Gastrocnemius medialis (tissue), 4 donors: ENCODE data around the gene TMEM59L. TPM values are rescaled to one million over a fixed set of nuclear protein-coding genes. Genes with fewer than 3 reads are reported as not detected.

Experiments used
- ATAC-seq, 2 donors: fragments of 150-250 bp; one replicate each; pipeline ENCODE4 v1.9.1; 2016
- DNase-seq, 2 donors: peaks; one replicate each; pipeline ENCODE4 v3.0.0-alpha.2; 2019
- H3K27ac ChIP-seq, 4 donors: fragments of 200-600 bp; sonication (generic); 1 replicate in 1 of 4; 2 replicates in 3 of 4; pipeline ENCODE4 v1.5.1; 2016 to 2018; ENCODE audit warnings: mild to moderate bottlenecking in 2 of 4, moderate library complexity in 1 of 4
- H3K27me3 ChIP-seq, 3 donors: fragments of 200-600 bp; sonication (generic) in 2 of 3; 1 replicate in 1 of 3; 2 replicates in 2 of 3; pipeline versions ENCODE4 v1.5.1 to v1.6.0; 2016 to 2019; ENCODE audit warnings: mild to moderate bottlenecking in 1 of 3, moderate library complexity in 1 of 3
- H3K36me3 ChIP-seq, 2 donors: fragments of 200-600 bp; sonication (generic) in 1 of 2; one replicate each; pipeline ENCODE4 v1.5.1; 2017 to 2018
- H3K4me1 ChIP-seq, 2 donors: fragments of 200-600 bp; sonication (generic) in 1 of 2; one replicate each; pipeline ENCODE4 v1.5.1; 2016 to 2017; ENCODE audit warnings: mild to moderate bottlenecking in 2 of 2
- H3K4me3 ChIP-seq, 4 donors: fragments of 200-600 bp; sonication (generic) in 3 of 4; 1 replicate in 1 of 4; 2 replicates in 3 of 4; pipeline ENCODE4 v1.5.1; 2016 to 2019; ENCODE audit warnings: mild to moderate bottlenecking in 2 of 4
- H3K9me3 ChIP-seq, 3 donors: fragments of 200-600 bp; sonication (generic) in 2 of 3; 1 replicate in 1 of 3; 2 replicates in 2 of 3; pipeline ENCODE4 v1.5.1; 2016 to 2019
- CTCF ChIP-seq, 5 experiments: fragments of 450-650 bp in 3 of 5; fragments of 200-600 bp in 2 of 5; sonication (generic) in 2 of 5; IDR thresholded peaks in 4 of 5; conservative IDR thresholded peaks in 1 of 5; 1 replicate in 4 of 5; 2 replicates in 1 of 5; pipeline ENCODE4 v1.5.1; 2016 to 2019; ENCODE audit warnings: antibody characterized with exemption in 5 of 5, mild to moderate bottlenecking in 3 of 5, moderate library complexity in 3 of 5
- POLR2A ChIP-seq, 2 donors: fragments of 450-650 bp; IDR thresholded peaks; one replicate each; pipeline ENCODE4 v1.6.1; 2017; ENCODE audit warnings: antibody characterized with exemption in 2 of 2, mild to moderate bottlenecking in 2 of 2, moderate library complexity in 2 of 2
- in situ Hi-C, 4 donors: fragments of 200-750 bp; cut with MboI; loops; one replicate each; pipeline versions ENCODE4 v1.15.0 to v1.8.0; 2017; ENCODE audit warnings: low sequenced_read_pairs in 4 of 4
- intact Hi-C: fragments of 100-400 bp; cut with DNase I; formaldehyde crosslinking; loops from one replicate; pipeline ENCODE4 v1.15.1; 2023; ENCODE audit warnings: low total_unique reads
- total RNA-seq, 4 donors: library from RNA; depleted of rRNA; stranded (reverse); fragments of >200 nt; gene quantifications; one replicate each; pipeline versions ENCODE4 v1.1.0 to v1.2.3, GENCODE V29; 2016

TMEM59L gene
- total RNA-seq, 4 donors from 2014 or later: 0.20 to 2.1 (median 0.36) TPM; not detected in 1

GRCh38 chr19:18617562-18617961 is 4.9 kb downstream of the TMEM59L start:
- no peak overlapping the region for H3K4me3 ChIP-seq
- no peaks in the 10 kb centered on the region for H3K36me3 ChIP-seq
- no peak for ATAC-seq
- in situ Hi-C loops: no loop called here
- no peak overlapping the region for H3K27ac ChIP-seq
- DNase-seq: no peak
- no peak for TF ChIP-seq POLR2A (IDR thresholded peaks at IDR 0.05)
- TF ChIP-seq CTCF (IDR thresholded peaks at IDR 0.05 in 4 of 5, conservative IDR thresholded peaks at IDR 0.05 in 1 of 5): no peak
- H3K4me1 ChIP-seq: peaks cover 0 to 5% of the 10 kb centered on the region in 2 donors
- H3K9me3 ChIP-seq: no peaks in the 10 kb centered on the region
- H3K27me3 ChIP-seq: peaks cover 21 to 30% (median 23%) of the 10 kb centered on the region in 3 donors
- intact Hi-C loops: no loop called here

- H3K9me3 ChIP-seq: no peaks in the 10 kb centered on the region
- in situ Hi-C loops: no loop called here
- H3K4me3 ChIP-seq: no peak overlapping the region
- H3K27ac ChIP-seq: no peak overlapping the region
- DNase-seq (no peak), ATAC-seq (no peak)
- intact Hi-C loops: no loop called here
- peaks cover 15 to 25% (median 16%) of the 10 kb centered on the region in 3 donors for H3K27me3 ChIP-seq
- H3K4me1 ChIP-seq: peaks cover 0 to under 1% of the 10 kb centered on the region in 2 donors
- TF ChIP-seq POLR2A (IDR thresholded peaks at IDR 0.05) (no peak), CTCF (IDR thresholded peaks at IDR 0.05 in 4 of 5, conservative IDR thresholded peaks at IDR 0.05 in 1 of 5) (no peak)
- H3K36me3 ChIP-seq: no peaks in the 10 kb centered on the region
Observed at GRCh38 chr19:18618236-18618635, 5.6 kb downstream of the TMEM59L start.

GRCh38 chr19:18620311-18620710 is 7.6 kb downstream of the TMEM59L start:
- no peak for ATAC-seq
- no peaks in the 10 kb centered on the region for H3K9me3 ChIP-seq
- no peak for DNase-seq
- in situ Hi-C loops: no loop called here
- peaks cover 0 to 9% (median 3%) of the 10 kb centered on the region in 3 donors for H3K27me3 ChIP-seq
- intact Hi-C loops: no loop called here
- H3K4me1 ChIP-seq: no peaks in the 10 kb centered on the region
- no peak overlapping the region for H3K27ac ChIP-seq
- H3K4me3 ChIP-seq: no peak overlapping the region
- TF ChIP-seq CTCF (IDR thresholded peaks at IDR 0.05 in 4 of 5, conservative IDR thresholded peaks at IDR 0.05 in 1 of 5): no peak
- no peak for TF ChIP-seq POLR2A (IDR thresholded peaks at IDR 0.05)
- H3K36me3 ChIP-seq: no peaks in the 10 kb centered on the region

GRCh38 chr19:18620902-18621301 is 8.2 kb downstream of the TMEM59L start:
- Histone ChIP-seq H3K36me3 (no peaks in the 10 kb centered on the region), H3K27me3 (peaks cover 0 to 9% (median 3%) of the 10 kb centered on the region in 3 donors), H3K4me1 (no peaks in the 10 kb centered on the region), H3K27ac (no peak overlapping the region), H3K9me3 (no peaks in the 10 kb centered on the region), H3K4me3 (no peak overlapping the region)
- TF ChIP-seq CTCF (IDR thresholded peaks at IDR 0.05 in 4 of 5, conservative IDR thresholded peaks at IDR 0.05 in 1 of 5) (no peak), POLR2A (IDR thresholded peaks at IDR 0.05) (no peak)
- ATAC-seq (no peak), DNase-seq (no peak)
- intact Hi-C loops (no loop called here), in situ Hi-C loops (no loop called here)

GRCh38 chr19:18626906-18627305 is 14.2 kb downstream of the TMEM59L start:
- TF ChIP-seq POLR2A (IDR thresholded peaks at IDR 0.05): no peak
- no peak for TF ChIP-seq CTCF (IDR thresholded peaks at IDR 0.05 in 4 of 5, conservative IDR thresholded peaks at IDR 0.05 in 1 of 5)
- H3K27me3 ChIP-seq: no peaks in the 10 kb centered on the region
- H3K9me3 ChIP-seq: no peaks in the 10 kb centered on the region
- ATAC-seq (no peak), DNase-seq (no peak)
- intact Hi-C loops: no loop called here
- no peaks in the 10 kb centered on the region for H3K36me3 ChIP-seq
- H3K27ac ChIP-seq: no peak overlapping the region
- peaks cover 0 to 4% of the 10 kb centered on the region in 2 donors for H3K4me1 ChIP-seq
- in situ Hi-C loops: no loop called here
- no peak overlapping the region for H3K4me3 ChIP-seq
